Measurements from ENCODE around the gene HYLS1. TPM values are rescaled to one million over a fixed set of nuclear protein-coding genes. Genes with fewer than 3 reads are reported as not detected.

HYLS1 gene
- total and polyA plus RNA-seq, 9 of the 15 experiments (the other 6 are each of a cell fraction or from before 2014, with no cell fraction given) = 2.7 to 8.2 (median 4.8) TPM

DNA sequence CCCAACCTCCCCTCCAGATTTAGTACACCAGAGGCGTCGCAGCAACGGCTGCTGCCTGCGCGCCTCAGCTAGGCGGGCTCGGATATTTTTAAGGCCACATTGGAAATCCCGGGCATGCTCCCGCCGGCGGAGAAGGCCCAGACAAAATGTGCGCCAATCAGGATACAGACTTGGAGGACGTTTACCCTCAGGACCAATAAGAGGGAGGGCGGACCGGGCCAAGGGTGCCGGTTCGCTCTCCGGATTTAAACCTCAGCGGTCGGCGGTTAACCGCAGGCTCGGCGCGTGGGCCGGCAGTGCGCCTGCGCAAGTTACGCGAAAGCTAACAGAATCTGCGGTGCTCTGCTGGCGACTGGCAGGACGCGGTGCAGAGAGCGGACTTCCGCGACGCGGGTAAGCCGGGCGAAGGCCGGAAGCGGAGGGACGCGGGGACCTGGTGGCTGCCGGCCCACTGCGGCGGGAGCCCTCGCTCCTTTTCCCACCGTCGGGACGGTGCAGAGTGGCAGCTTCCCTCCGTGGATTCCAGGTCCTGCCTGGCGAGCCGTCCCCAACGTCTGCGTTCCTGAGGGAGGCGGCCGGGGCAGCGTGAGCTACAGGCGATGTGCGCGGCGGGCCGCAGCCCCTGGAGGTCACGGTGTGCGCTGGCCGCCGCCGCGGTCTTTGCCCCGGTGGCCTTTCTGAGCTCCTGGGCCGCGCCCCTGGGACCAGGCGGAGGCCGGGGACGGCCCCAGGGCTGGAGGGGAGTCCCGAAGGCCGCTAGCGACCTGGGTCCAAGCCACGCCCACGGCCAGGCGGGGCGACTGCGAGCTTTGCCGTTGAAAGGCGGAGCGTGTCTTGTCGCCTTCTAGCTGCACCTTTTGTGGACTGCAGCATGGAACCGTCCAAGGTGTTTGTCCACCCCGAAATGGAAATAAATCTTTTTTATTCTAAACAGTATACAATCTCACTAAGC lies at the start of gene HYLS1 (continued):
- TF ChIP-seq, protein P1, sequence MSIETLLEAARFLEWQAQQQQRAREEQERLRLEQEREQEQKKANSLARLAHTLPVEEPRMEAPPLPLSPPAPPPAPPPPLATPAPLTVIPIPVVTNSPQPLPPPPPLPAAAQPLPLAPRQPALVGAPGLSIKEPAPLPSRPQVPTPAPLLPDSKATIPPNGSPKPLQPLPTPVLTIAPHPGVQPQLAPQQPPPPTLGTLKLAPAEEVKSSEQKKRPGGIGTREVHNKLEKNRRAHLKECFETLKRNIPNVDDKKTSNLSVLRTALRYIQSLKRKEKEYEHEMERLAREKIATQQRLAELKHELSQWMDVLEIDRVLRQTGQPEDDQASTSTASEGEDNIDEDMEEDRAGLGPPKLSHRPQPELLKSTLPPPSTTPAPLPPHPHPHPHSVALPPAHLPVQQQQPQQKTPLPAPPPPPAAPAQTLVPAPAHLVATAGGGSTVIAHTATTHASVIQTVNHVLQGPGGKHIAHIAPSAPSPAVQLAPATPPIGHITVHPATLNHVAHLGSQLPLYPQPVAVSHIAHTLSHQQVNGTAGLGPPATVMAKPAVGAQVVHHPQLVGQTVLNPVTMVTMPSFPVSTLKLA (conservative IDR thresholded peaks at IDR 0.05) = peak in 1 of 2 experiments; percentile 62; a peak in 3 of 4 replicates
- TF ChIP-seq ZNF263 (CRISPR knock-in tag; IDR thresholded peaks at IDR 0.05; ENCODE audit: borderline replicate concordance) = no peak
- peak; percentile 83 for TF ChIP-seq SUPT5H (IDR thresholded peaks at IDR 0.05)
- no peak for TF ChIP-seq FOXJ2 (tag; IDR thresholded peaks at IDR 0.05)
- TF ChIP-seq PURB (CRISPR knock-in tag; IDR thresholded peaks at IDR 0.05; ENCODE audit: low read depth) = no peak
- no peak for TF ChIP-seq DMBX1 (CRISPR knock-in tag; IDR thresholded peaks at IDR 0.05; ENCODE audit: borderline replicate concordance)
- TF ChIP-seq, protein P2, sequence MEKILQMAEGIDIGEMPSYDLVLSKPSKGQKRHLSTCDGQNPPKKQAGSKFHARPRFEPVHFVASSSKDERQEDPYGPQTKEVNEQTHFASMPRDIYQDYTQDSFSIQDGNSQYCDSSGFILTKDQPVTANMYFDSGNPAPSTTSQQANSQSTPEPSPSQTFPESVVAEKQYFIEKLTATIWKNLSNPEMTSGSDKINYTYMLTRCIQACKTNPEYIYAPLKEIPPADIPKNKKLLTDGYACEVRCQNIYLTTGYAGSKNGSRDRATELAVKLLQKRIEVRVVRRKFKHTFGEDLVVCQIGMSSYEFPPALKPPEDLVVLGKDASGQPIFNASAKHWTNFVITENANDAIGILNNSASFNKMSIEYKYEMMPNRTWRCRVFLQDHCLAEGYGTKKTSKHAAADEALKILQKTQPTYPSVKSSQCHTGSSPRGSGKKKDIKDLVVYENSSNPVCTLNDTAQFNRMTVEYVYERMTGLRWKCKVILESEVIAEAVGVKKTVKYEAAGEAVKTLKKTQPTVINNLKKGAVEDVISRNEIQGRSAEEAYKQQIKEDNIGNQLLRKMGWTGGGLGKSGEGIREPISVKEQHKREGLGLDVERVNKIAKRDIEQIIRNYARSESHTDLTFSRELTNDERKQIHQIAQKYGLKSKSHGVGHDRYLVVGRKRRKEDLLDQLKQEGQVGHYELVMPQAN (IDR thresholded peaks at IDR 0.05; ENCODE audit: borderline replicate concordance) = peak; percentile 17; the same call in 1 of the 2 replicates
- no peak for TF ChIP-seq ZNF696 (CRISPR knock-in tag; conservative IDR thresholded peaks at IDR 0.05)
- TF ChIP-seq MECOM (CRISPR knock-in tag; IDR thresholded peaks at IDR 0.05) = no peak
- TF ChIP-seq, protein P3, sequence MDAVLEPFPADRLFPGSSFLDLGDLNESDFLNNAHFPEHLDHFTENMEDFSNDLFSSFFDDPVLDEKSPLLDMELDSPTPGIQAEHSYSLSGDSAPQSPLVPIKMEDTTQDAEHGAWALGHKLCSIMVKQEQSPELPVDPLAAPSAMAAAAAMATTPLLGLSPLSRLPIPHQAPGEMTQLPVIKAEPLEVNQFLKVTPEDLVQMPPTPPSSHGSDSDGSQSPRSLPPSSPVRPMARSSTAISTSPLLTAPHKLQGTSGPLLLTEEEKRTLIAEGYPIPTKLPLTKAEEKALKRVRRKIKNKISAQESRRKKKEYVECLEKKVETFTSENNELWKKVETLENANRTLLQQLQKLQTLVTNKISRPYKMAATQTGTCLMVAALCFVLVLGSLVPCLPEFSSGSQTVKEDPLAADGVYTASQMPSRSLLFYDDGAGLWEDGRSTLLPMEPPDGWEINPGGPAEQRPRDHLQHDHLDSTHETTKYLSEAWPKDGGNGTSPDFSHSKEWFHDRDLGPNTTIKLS (IDR thresholded peaks at IDR 0.05; ENCODE audit: borderline replicate concordance, low read depth) = peak; percentile 39; the same call in 1 of the 2 replicates
- TF ChIP-seq PHF8 (IDR thresholded peaks at IDR 0.05; ENCODE audit: borderline replicate concordance, low read length) = peak; percentile 81
- peak; percentile 30; the same call in 1 of the 2 replicates for TF ChIP-seq HCFC1 (IDR thresholded peaks at IDR 0.05; ENCODE audit: low read depth, low read length)
- peak; percentile 93 for TF ChIP-seq POLR2G (IDR thresholded peaks at IDR 0.05; ENCODE audit: low read depth, low read length)
- TF ChIP-seq GABPB2 (CRISPR knock-in tag; conservative IDR thresholded peaks at IDR 0.05) = no peak
- no peak for TF ChIP-seq PRPF4 (IDR thresholded peaks at IDR 0.05; ENCODE audit: insufficient read depth, low read depth, low read length, poor library complexity, severe bottlenecking)
- TF ChIP-seq NONO (IDR thresholded peaks at IDR 0.05; ENCODE audit: low read depth in 2 of 2, low read length in 1 of 2) = peak in 1 of 2 experiments; percentile 81; a peak in 2 of 4 replicates
- no peak for TF ChIP-seq ATF1 (CRISPR knock-in tag; IDR thresholded peaks at IDR 0.05)
- TF ChIP-seq ATF1 (tag; IDR thresholded peaks at IDR 0.05) = peak; percentile 63
- TF ChIP-seq, protein P4, sequence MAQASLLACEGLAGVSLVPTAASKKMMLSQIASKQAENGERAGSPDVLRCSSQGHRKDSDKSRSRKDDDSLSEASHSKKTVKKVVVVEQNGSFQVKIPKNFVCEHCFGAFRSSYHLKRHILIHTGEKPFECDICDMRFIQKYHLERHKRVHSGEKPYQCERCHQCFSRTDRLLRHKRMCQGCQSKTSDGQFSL (CRISPR knock-in tag; IDR thresholded peaks at IDR 0.05) = no peak
- TF ChIP-seq, protein P4 (tag; IDR thresholded peaks at IDR 0.05) = no peak
- TF ChIP-seq CHD2 (IDR thresholded peaks at IDR 0.05; ENCODE audit: low read depth, low read length) = no peak

All from K562 (cell line).